Suprapubic skin (tissue), 4 donors: ENCODE data around the gene GCNA. TPM values are rescaled to one million over a fixed set of nuclear protein-coding genes. Genes with fewer than 3 reads are reported as not detected.

Experiments used
- DNase-seq, 2 donors: peaks; one replicate each; pipeline ENCODE4 v3.0.0-alpha.2; 2019; ENCODE audit warnings: low spot score in 2 of 2
- H3K27ac ChIP-seq: fragments of 200-600 bp; sonication (generic); one replicate; pipeline ENCODE4 v1.5.1; 2019
- H3K27me3 ChIP-seq: fragments of 200-600 bp; sonication (generic); one replicate; pipeline ENCODE4 v1.5.1; 2019
- H3K36me3 ChIP-seq: fragments of 200-600 bp; sonication (generic); one replicate; pipeline ENCODE4 v1.5.1; 2019
- H3K4me1 ChIP-seq: fragments of 200-600 bp; sonication (generic); one replicate; pipeline ENCODE4 v1.5.1; 2019
- H3K4me3 ChIP-seq: fragments of 200-600 bp; sonication (generic); one replicate; pipeline ENCODE4 v1.5.1; 2019; ENCODE audit warnings: mild to moderate bottlenecking
- H3K9me3 ChIP-seq: fragments of 200-600 bp; sonication (generic); one replicate; pipeline ENCODE4 v1.5.1; 2019
- CTCF ChIP-seq, 2 donors: fragments of 200-600 bp in 1 of 2; fragments of 450-650 bp in 1 of 2; sonication (generic) in 1 of 2; IDR thresholded peaks; one replicate each; pipeline ENCODE4 v1.5.1; 2016 to 2019; ENCODE audit warnings: antibody characterized with exemption in 2 of 2, mild to moderate bottlenecking in 1 of 2, moderate library complexity in 1 of 2
- EP300 ChIP-seq: sonication (generic); formaldehyde crosslinking; IDR thresholded peaks from one replicate; pipeline ENCODE4 v1.6.1; 2017; ENCODE audit warnings: antibody characterized with exemption
- POLR2A ChIP-seq, 2 donors: fragments of 450-650 bp; IDR thresholded peaks; one replicate each; pipeline ENCODE4 v1.6.1; 2017; ENCODE audit warnings: antibody characterized with exemption in 2 of 2, mild to moderate bottlenecking in 2 of 2, moderate library complexity in 2 of 2
- POLR2AphosphoS5 ChIP-seq, 3 donors: sonication (generic); formaldehyde crosslinking; IDR thresholded peaks; one replicate each; pipeline ENCODE4 v1.6.1; 2017; ENCODE audit warnings: antibody characterized with exemption in 3 of 3
- WGBS: methylation state at CpG from one replicate; pipeline ENCODE4 v1.1.5; 2018; 5-methylcytosine and 5-hydroxymethylcytosine counted together
- total RNA-seq, 4 donors: library from RNA; depleted of rRNA; stranded (reverse); fragments of >200 nt; gene quantifications; one replicate each; pipeline ENCODE4 v1.1.0, GENCODE V29; 2016

GCNA gene
- total RNA-seq, 4 donors from 2014 or later = 0.47 to 5.5 (median 0.99) TPM

GRCh38 chrX:71615056-71615455, 36.8 kb downstream of the GCNA start:
- H3K9me3 ChIP-seq = no peaks in the 10 kb centered on the region
- TF ChIP-seq CTCF (IDR thresholded peaks at IDR 0.05) = no peak
- no peak for TF ChIP-seq POLR2AphosphoS5 (IDR thresholded peaks at IDR 0.05)
- TF ChIP-seq POLR2A (IDR thresholded peaks at IDR 0.05) = no peak
- no peak for TF ChIP-seq EP300
- H3K4me3 ChIP-seq = no peak overlapping the region
- H3K36me3 ChIP-seq = peaks cover 28% of the 10 kb centered on the region
- no peaks in the 10 kb centered on the region for H3K4me1 ChIP-seq
- 95% methylated on average over 4 of the region's 4 CpGs for WGBS
- DNase-seq = no peak
- no peak overlapping the region for H3K27ac ChIP-seq
- no peaks in the 10 kb centered on the region for H3K27me3 ChIP-seq

- no peak overlapping the region for H3K4me3 ChIP-seq
- WGBS = 81% methylated on average over 9 of the region's 10 CpGs
- H3K4me1 ChIP-seq = no peaks in the 10 kb centered on the region
- no peaks in the 10 kb centered on the region for H3K9me3 ChIP-seq
- H3K36me3 ChIP-seq = peaks cover 19% of the 10 kb centered on the region
- no peak for TF ChIP-seq EP300
- no peak for TF ChIP-seq POLR2AphosphoS5 (IDR thresholded peaks at IDR 0.05)
- no peak for TF ChIP-seq CTCF (IDR thresholded peaks at IDR 0.05)
- no peak for TF ChIP-seq POLR2A (IDR thresholded peaks at IDR 0.05)
- no peak overlapping the region for H3K27ac ChIP-seq
- no peak for DNase-seq
- no peaks in the 10 kb centered on the region for H3K27me3 ChIP-seq
Observed at GRCh38 chrX:71615954-71616353, 37.7 kb downstream of the GCNA start.

GRCh38 chrX:71616672-71617529, 38.7 kb downstream of the GCNA start:
- H3K27me3 ChIP-seq = no peaks in the 10 kb centered on the region
- no peaks in the 10 kb centered on the region for H3K9me3 ChIP-seq
- TF ChIP-seq CTCF (IDR thresholded peaks at IDR 0.05) (no peak), POLR2AphosphoS5 (IDR thresholded peaks at IDR 0.05) (no peak)
- H3K4me1 ChIP-seq = no peaks in the 10 kb centered on the region
- WGBS = 79% methylated on average over 18 of the region's 43 CpGs
- peaks cover 14% of the 10 kb centered on the region for H3K36me3 ChIP-seq
- no peak overlapping the region for H3K27ac ChIP-seq
- no peak for DNase-seq
- H3K4me3 ChIP-seq = no peak overlapping the region

GRCh38 chrX:71617742-71618141, 39.5 kb downstream of the GCNA start:
- Histone ChIP-seq H3K4me3 (no peak overlapping the region), H3K27me3 (no peaks in the 10 kb centered on the region)

More at GRCh38 chrX:71617742-71618141, 39.5 kb downstream of the GCNA start:
- H3K36me3 ChIP-seq = peaks cover 8% of the 10 kb centered on the region
- no peak for DNase-seq
- WGBS = 77% methylated on average over 8 of the region's 8 CpGs
- no peak overlapping the region for H3K27ac ChIP-seq
- no peaks in the 10 kb centered on the region for H3K9me3 ChIP-seq
- H3K4me1 ChIP-seq = peaks cover 6% of the 10 kb centered on the region
- no peak for TF ChIP-seq POLR2AphosphoS5 (IDR thresholded peaks at IDR 0.05)
- no peak for TF ChIP-seq POLR2A (IDR thresholded peaks at IDR 0.05)
- no peak for TF ChIP-seq CTCF (IDR thresholded peaks at IDR 0.05)
- no peak for TF ChIP-seq EP300
